ENCODE results near the gene TUBA8. TPM values are rescaled to one million over a fixed set of nuclear protein-coding genes. Genes with fewer than 3 reads are reported as not detected.

Gene TUBA8
- polyA plus RNA-seq = 0.35 to 0.49 TPM (median 0.41 TPM) in 3 replicates
- 0.24 TPM for polyA plus RNA-seq (2011; ENCODE audit: low read depth)
- 0.42 and 0.43 TPM in 2 replicates for polyA plus RNA-seq (2011; cell fraction: cytosol; rRNA removed)
- polyA plus RNA-seq (2011; cell fraction: nucleus; rRNA removed) = 0.65 and 1.5 TPM in 2 replicates
- polyA plus RNA-seq (2012; ENCODE audit: low replicate concordance) = 0.24 and 0.51 TPM in 2 replicates
- polyA minus RNA-seq = 0.76 to 0.86 TPM in 2 of 3 replicates, not detected in the other
- polyA minus RNA-seq (2011; cell fraction: cytosol; rRNA and poly(A)+ RNA removed) = not detected
- polyA minus RNA-seq (2011; cell fraction: nucleus; rRNA and poly(A)+ RNA removed) = 0.93 and 1.2 TPM in 2 replicates

DNA sequence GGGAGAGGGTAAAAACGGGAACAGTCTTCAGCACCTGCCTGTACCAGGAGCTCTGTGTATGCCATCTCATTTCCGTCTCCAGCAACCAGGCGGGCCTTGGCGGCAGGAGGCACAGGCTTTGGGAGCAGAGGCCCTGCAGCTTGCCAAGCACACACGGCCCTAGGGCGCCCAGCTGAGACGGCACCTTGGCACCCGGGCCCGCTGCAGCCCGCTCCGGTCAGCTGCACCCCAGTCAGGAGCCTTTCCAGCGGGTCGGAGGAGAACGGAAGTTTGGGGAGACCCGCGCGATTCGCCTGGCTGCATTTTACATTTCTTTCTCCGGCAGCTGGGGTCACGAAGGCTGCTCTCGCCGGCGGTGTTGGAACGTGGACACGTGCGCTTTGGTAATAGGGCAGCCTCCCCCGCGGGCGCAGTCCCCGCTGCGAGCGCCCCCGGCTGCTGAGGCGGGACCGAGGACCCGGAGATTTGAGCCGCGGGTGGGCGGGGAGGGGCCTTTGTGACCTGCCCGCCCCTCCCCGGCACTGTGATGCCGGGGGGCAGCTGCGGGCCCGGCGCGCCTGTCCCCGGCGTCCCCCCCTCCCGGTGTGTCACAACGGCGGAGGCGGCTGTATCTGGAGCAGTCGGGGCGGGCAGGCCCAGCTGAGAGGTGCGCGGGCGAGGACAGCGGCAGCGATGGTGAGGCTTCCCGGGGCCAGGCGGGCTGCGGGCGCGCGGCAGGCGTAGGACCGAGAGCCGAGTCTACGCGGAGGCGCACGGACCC, at the start of gene TUBA8:
TSS of gene TUBA8 (plus strand) at position 616 of the 760 bp plus-strand sequence. CDS start at position 673, 57 bp downstream.
- peaks cover 28% of the 10 kb centered on the region for H3K27me3 ChIP-seq (ENCODE audit: control insufficient read depth, extremely low read depth, insufficient read depth, low read length)
- no peaks in the 10 kb centered on the region for H3K9me3 ChIP-seq (ENCODE audit: control insufficient read depth, low read depth, low read length)
- peaks cover 2% of the 10 kb centered on the region for H4K20me1 ChIP-seq (ENCODE audit: control insufficient read depth, extremely low read depth, insufficient read depth, low read length)
- peaks cover 5% of the 10 kb centered on the region for H3K4me1 ChIP-seq (ENCODE audit: control insufficient read depth, extremely low read depth, insufficient read depth, low read length)
- peak within 1 kb of the TSS; percentile 41 for H2AFZ ChIP-seq (ENCODE audit: control insufficient read depth, low read length)
- H3K4me3 ChIP-seq (ENCODE audit: control insufficient read depth in 2 of 3, extremely low read depth in 1 of 3, insufficient read depth in 2 of 3, low read depth in 1 of 3, low read length in 3 of 3) = peak within 1 kb of the TSS; percentile 13 to 49 (median 14)
- H3K36me3 ChIP-seq (ENCODE audit: control insufficient read depth in 2 of 2, extremely low read depth in 1 of 2, insufficient read depth in 2 of 2, low read length in 2 of 2) = no peaks in the 10 kb centered on the region
- no peaks in the 10 kb centered on the region for H3K79me2 ChIP-seq (ENCODE audit: control insufficient read depth, insufficient read depth, low read length)
- dilution Hi-C loops (cut with MboI; ENCODE audit: extremely low pct_ligation_motif_present, low sequenced_read_pairs) = no loop called here
- no peak within 1 kb of the TSS for H3K27ac ChIP-seq (ENCODE audit: control insufficient read depth, insufficient read depth, low read length)
- peak; percentile 63 for TF ChIP-seq EZH2 (IDR thresholded peaks at IDR 0.05; ENCODE audit: low read length)
- TF ChIP-seq, protein P1, sequence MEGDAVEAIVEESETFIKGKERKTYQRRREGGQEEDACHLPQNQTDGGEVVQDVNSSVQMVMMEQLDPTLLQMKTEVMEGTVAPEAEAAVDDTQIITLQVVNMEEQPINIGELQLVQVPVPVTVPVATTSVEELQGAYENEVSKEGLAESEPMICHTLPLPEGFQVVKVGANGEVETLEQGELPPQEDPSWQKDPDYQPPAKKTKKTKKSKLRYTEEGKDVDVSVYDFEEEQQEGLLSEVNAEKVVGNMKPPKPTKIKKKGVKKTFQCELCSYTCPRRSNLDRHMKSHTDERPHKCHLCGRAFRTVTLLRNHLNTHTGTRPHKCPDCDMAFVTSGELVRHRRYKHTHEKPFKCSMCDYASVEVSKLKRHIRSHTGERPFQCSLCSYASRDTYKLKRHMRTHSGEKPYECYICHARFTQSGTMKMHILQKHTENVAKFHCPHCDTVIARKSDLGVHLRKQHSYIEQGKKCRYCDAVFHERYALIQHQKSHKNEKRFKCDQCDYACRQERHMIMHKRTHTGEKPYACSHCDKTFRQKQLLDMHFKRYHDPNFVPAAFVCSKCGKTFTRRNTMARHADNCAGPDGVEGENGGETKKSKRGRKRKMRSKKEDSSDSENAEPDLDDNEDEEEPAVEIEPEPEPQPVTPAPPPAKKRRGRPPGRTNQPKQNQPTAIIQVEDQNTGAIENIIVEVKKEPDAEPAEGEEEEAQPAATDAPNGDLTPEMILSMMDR (optimal IDR thresholded peaks at IDR 0.05 in 1 of 3, IDR thresholded peaks at IDR 0.05 in 1 of 3, conservative IDR thresholded peaks at IDR 0.05 in 1 of 3; ENCODE audit: extremely low read depth in 1 of 3, insufficient read depth in 2 of 3, low read length in 3 of 3) = no peak
- H3K9me1 ChIP-seq (ENCODE audit: control insufficient read depth, extremely low read depth, insufficient read depth, low read length) = no peaks in the 10 kb centered on the region
- no peak for FAIRE-seq
- no peak for DNase-seq (ENCODE audit: low read depth, low spot score)
- H3K4me2 ChIP-seq (ENCODE audit: control insufficient read depth, extremely low read depth, insufficient read depth, low read depth, low read length) = peak within 1 kb of the TSS; percentile 67
- H3K9ac ChIP-seq (ENCODE audit: control insufficient read depth, extremely low read depth, insufficient read depth, low read length) = no peak within 1 kb of the TSS

DNA sequence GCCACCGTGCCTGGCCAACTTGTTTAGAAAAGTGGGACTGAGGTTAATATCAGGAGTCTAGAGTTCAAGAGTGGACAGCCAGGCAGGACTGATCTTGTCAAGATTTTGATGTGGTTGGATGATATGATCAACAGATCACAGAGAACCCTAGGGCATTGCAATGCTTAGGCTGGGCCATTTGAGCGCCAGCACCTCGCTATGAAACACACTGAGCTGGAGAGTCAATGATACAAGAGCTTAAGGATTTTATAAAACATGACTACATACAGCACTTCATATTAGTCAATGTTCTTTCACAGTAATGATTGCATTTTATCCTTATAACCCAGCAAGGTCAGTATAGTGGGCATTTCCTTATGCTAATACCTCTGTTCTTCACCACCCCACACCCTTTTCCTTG, 48.2 kb upstream of the TUBA8 start:
- H3K9ac ChIP-seq (ENCODE audit: control insufficient read depth, extremely low read depth, insufficient read depth, low read length) = no peak overlapping the region
- H3K27me3 ChIP-seq (ENCODE audit: control insufficient read depth, extremely low read depth, insufficient read depth, low read length) = no peaks in the 10 kb centered on the region
- dilution Hi-C loops (cut with MboI; ENCODE audit: extremely low pct_ligation_motif_present, low sequenced_read_pairs) = no loop called here
- no peak for TF ChIP-seq EZH2 (IDR thresholded peaks at IDR 0.05; ENCODE audit: low read length)
- TF ChIP-seq, protein P1 (optimal IDR thresholded peaks at IDR 0.05 in 1 of 3, IDR thresholded peaks at IDR 0.05 in 1 of 3, conservative IDR thresholded peaks at IDR 0.05 in 1 of 3; ENCODE audit: extremely low read depth in 1 of 3, insufficient read depth in 2 of 3, low read length in 3 of 3) = no peak
- no peaks in the 10 kb centered on the region for H4K20me1 ChIP-seq (ENCODE audit: control insufficient read depth, extremely low read depth, insufficient read depth, low read length)
- no peaks in the 10 kb centered on the region for H3K9me3 ChIP-seq (ENCODE audit: control insufficient read depth, low read depth, low read length)
- H3K36me3 ChIP-seq (ENCODE audit: control insufficient read depth in 2 of 2, extremely low read depth in 1 of 2, insufficient read depth in 2 of 2, low read length in 2 of 2) = no peaks in the 10 kb centered on the region
- no peaks in the 10 kb centered on the region for H3K79me2 ChIP-seq (ENCODE audit: control insufficient read depth, insufficient read depth, low read length)
- H3K4me2 ChIP-seq (ENCODE audit: control insufficient read depth, extremely low read depth, insufficient read depth, low read depth, low read length) = peak overlapping the region; percentile 54
- peak; percentile 26 for FAIRE-seq
- DNase-seq (ENCODE audit: low read depth, low spot score) = no peak
- no peaks in the 10 kb centered on the region for H3K9me1 ChIP-seq (ENCODE audit: control insufficient read depth, extremely low read depth, insufficient read depth, low read length)
- no peak overlapping the region for H3K4me3 ChIP-seq (ENCODE audit: control insufficient read depth in 2 of 3, extremely low read depth in 1 of 3, insufficient read depth in 2 of 3, low read depth in 1 of 3, low read length in 3 of 3)
- no peak overlapping the region for H2AFZ ChIP-seq (ENCODE audit: control insufficient read depth, low read length)
- H3K4me1 ChIP-seq (ENCODE audit: control insufficient read depth, extremely low read depth, insufficient read depth, low read length) = peaks cover 49% of the 10 kb centered on the region
- peak overlapping the region; percentile 72 for H3K27ac ChIP-seq (ENCODE audit: control insufficient read depth, insufficient read depth, low read length)
